Measurements from ENCODE around the gene SAFB2. TPM values are rescaled to one million over a fixed set of nuclear protein-coding genes. Genes with fewer than 3 reads are reported as not detected.
A peak's percentile ranks its signal among the peaks of the same experiment; 100 is the strongest.

Gene SAFB2
- total and polyA plus RNA-seq, 2 donors from 2014 or later: 67.1 to 113 TPM

DNA sequence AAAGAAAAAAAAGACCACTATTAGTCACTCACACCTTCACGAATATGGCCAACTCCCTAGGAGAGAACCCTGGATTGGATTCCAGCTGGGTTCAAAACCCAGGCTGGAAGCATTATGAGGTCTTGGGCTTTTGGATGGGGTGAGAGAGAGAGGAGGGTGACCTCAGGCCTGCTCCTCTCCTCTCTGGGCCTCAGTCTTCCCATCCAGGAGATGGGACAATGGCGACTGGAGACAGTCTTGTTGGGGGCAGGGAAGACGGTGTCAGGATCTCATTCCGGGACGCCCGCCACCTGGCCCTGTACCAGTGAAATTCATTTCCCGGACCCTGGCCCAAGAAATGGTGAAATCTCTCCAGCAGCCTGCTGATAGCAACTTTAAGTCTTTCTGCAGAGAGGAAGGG is 81.1 kb downstream of the SAFB2 start:
- no peak for FAIRE-seq
- DNase-seq: no peak
- H3K9ac ChIP-seq (ENCODE audit: low read length in 3 of 3): no peak overlapping the region

DNA sequence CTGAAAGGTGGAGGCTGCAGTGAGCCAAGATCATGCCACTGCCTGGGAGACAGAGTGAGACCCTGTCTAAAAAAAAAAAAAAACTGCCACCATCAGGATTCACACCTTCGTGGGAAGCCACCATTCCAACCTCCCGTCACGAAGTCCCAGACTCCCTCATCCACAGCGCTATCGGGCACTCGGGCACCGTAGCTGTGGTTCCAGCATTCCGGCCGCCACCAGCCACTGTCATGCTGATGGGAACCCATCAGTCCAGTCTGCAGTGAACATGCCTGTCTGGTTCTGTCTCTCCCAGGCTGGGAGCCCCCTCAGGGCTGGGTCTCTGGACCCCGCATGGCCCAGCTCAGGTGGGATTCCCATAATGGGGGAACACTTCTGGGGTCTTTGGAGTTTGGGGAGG is 82.4 kb downstream of the SAFB2 start:
- H3K4me3 ChIP-seq (ENCODE audit: low read length in 3 of 3): no peak overlapping the region
- peaks cover 0 to 3% (median 0%) of the 10 kb centered on the region in 3 donors for H3K9me3 ChIP-seq (ENCODE audit: control insufficient read depth in 2 of 3, insufficient read depth in 1 of 3, low read length in 3 of 3)
- TF ChIP-seq, protein P1, sequence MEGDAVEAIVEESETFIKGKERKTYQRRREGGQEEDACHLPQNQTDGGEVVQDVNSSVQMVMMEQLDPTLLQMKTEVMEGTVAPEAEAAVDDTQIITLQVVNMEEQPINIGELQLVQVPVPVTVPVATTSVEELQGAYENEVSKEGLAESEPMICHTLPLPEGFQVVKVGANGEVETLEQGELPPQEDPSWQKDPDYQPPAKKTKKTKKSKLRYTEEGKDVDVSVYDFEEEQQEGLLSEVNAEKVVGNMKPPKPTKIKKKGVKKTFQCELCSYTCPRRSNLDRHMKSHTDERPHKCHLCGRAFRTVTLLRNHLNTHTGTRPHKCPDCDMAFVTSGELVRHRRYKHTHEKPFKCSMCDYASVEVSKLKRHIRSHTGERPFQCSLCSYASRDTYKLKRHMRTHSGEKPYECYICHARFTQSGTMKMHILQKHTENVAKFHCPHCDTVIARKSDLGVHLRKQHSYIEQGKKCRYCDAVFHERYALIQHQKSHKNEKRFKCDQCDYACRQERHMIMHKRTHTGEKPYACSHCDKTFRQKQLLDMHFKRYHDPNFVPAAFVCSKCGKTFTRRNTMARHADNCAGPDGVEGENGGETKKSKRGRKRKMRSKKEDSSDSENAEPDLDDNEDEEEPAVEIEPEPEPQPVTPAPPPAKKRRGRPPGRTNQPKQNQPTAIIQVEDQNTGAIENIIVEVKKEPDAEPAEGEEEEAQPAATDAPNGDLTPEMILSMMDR (IDR thresholded peaks at IDR 0.05; ENCODE audit: borderline replicate concordance, extremely low read depth, insufficient read depth): no peak
- H3K36me3 ChIP-seq (ENCODE audit: control insufficient read depth in 2 of 3, insufficient read depth in 3 of 3, low read length in 3 of 3): no peaks in the 10 kb centered on the region
- peaks cover 0 to 16% (median 6%) of the 10 kb centered on the region in 3 donors for H3K4me1 ChIP-seq (ENCODE audit: control insufficient read depth in 2 of 3, insufficient read depth in 2 of 3, low read depth in 1 of 3, low read length in 3 of 3)
- no peak overlapping the region for H3K27ac ChIP-seq (ENCODE audit: low read depth in 2 of 2, low read length in 2 of 2)
- no peak overlapping the region for H3K9ac ChIP-seq (ENCODE audit: low read length in 3 of 3)
- H3K27me3 ChIP-seq (ENCODE audit: control insufficient read depth, insufficient read depth, low read length): no peaks in the 10 kb centered on the region
- no peak for FAIRE-seq
- intact Hi-C loops (cut with DNase I): no loop called here
- DNase-seq: no peak

More for the DNA sequence above, 81.1 kb downstream of the SAFB2 start:
- Histone ChIP-seq H3K27ac (ENCODE audit: low read depth in 2 of 2, low read length in 2 of 2) (no peak overlapping the region), H3K4me3 (ENCODE audit: low read length in 3 of 3) (no peak overlapping the region), H3K36me3 (ENCODE audit: control insufficient read depth in 2 of 3, insufficient read depth in 3 of 3, low read length in 3 of 3) (no peaks in the 10 kb centered on the region), H3K27me3 (ENCODE audit: control insufficient read depth, insufficient read depth, low read length) (no peaks in the 10 kb centered on the region), H3K4me1 (ENCODE audit: control insufficient read depth in 2 of 3, insufficient read depth in 2 of 3, low read depth in 1 of 3, low read length in 3 of 3) (peaks cover 0 to 11% (median 0%) of the 10 kb centered on the region in 3 donors), H3K9me3 (ENCODE audit: control insufficient read depth in 2 of 3, insufficient read depth in 1 of 3, low read length in 3 of 3) (no peaks in the 10 kb centered on the region)
- intact Hi-C loops (cut with DNase I): no loop called here
- TF ChIP-seq, protein P1 (IDR thresholded peaks at IDR 0.05; ENCODE audit: borderline replicate concordance, extremely low read depth, insufficient read depth): no peak

DNA sequence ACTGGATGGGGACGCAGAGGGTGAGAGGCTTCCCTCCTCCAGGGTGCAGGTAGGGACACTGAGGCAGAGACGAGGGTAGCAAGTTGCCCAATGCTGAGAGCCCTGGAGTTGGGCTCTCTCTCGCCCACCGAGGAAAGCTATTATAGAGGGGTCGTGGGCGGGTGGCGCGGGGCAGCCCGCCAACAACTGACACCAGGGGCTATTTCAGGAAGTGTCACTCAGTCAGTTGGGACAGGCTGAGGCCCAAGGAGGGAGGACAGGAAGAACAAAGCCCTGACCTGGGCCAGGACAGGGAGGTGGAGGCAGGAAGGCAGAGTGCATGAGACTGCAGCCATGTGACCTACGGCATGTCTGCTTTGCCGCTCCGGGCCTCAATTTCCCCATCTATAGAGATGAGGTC is 84.7 kb downstream of the SAFB2 start:
- Histone ChIP-seq H3K9ac (ENCODE audit: low read length in 3 of 3) (no peak overlapping the region), H3K27me3 (ENCODE audit: control insufficient read depth, insufficient read depth, low read length) (no peaks in the 10 kb centered on the region), H3K9me3 (ENCODE audit: control insufficient read depth in 2 of 3, insufficient read depth in 1 of 3, low read length in 3 of 3) (peaks cover 0 to 13% (median 2%) of the 10 kb centered on the region in 3 donors), H3K4me1 (ENCODE audit: control insufficient read depth in 2 of 3, insufficient read depth in 2 of 3, low read depth in 1 of 3, low read length in 3 of 3) (peaks cover 0 to 16% (median 6%) of the 10 kb centered on the region in 3 donors), H3K4me3 (ENCODE audit: low read length in 3 of 3) (no peak overlapping the region), H3K36me3 (ENCODE audit: control insufficient read depth in 2 of 3, insufficient read depth in 3 of 3, low read length in 3 of 3) (no peaks in the 10 kb centered on the region), H3K27ac (ENCODE audit: low read depth in 2 of 2, low read length in 2 of 2) (peak overlapping the region; percentile 43 to 65)
- TF ChIP-seq, protein P1 (IDR thresholded peaks at IDR 0.05; ENCODE audit: borderline replicate concordance, extremely low read depth, insufficient read depth): no peak
- intact Hi-C loops (cut with DNase I): no loop called here
- DNase-seq (no peak), FAIRE-seq (no peak)

Other genes with a start within 250 kb of the SAFB2 start
- not detected for gene ZNRF4, start 167.4 kb downstream of the SAFB2 start, total RNA-seq
- gene ZNRF4, start 167.4 kb downstream of the SAFB2 start, polyA plus RNA-seq (ENCODE audit: insufficient read depth, low read depth, low replicate concordance): not detected
- gene TINCR, start 54.8 kb downstream of the SAFB2 start, total RNA-seq: 0.94 TPM
- 2.2 TPM for gene TINCR, start 54.8 kb downstream of the SAFB2 start, polyA plus RNA-seq (ENCODE audit: insufficient read depth, low read depth, low replicate concordance)
- 88.6 TPM for gene SAFB, start 307 bp upstream of the SAFB2 start, total RNA-seq
- gene SAFB, start 307 bp upstream of the SAFB2 start, polyA plus RNA-seq (ENCODE audit: insufficient read depth, low read depth, low replicate concordance): 35.0 TPM
- 74.6 TPM for gene MICOS13, start 57.7 kb upstream of the SAFB2 start, total RNA-seq
- 244 TPM for gene MICOS13, start 57.7 kb upstream of the SAFB2 start, polyA plus RNA-seq (ENCODE audit: insufficient read depth, low read depth, low replicate concordance)
- 7.8 TPM for gene HSD11B1L, start 58.3 kb upstream of the SAFB2 start, total RNA-seq
- gene HSD11B1L, start 58.3 kb upstream of the SAFB2 start, polyA plus RNA-seq (ENCODE audit: insufficient read depth, low read depth, low replicate concordance): 29.9 TPM
- 564 TPM for gene RPL36, start 67.5 kb upstream of the SAFB2 start, total RNA-seq
- 1,593 TPM for gene RPL36, start 67.5 kb upstream of the SAFB2 start, polyA plus RNA-seq (ENCODE audit: insufficient read depth, low read depth, low replicate concordance)
- 67.1 TPM for gene LONP1, start 97.4 kb upstream of the SAFB2 start, total RNA-seq
- gene LONP1, start 97.4 kb upstream of the SAFB2 start, polyA plus RNA-seq (ENCODE audit: insufficient read depth, low read depth, low replicate concordance): 71.5 TPM
- gene CATSPERD, start 97.9 kb upstream of the SAFB2 start, total RNA-seq: not detected
- gene CATSPERD, start 97.9 kb upstream of the SAFB2 start, polyA plus RNA-seq (ENCODE audit: insufficient read depth, low read depth, low replicate concordance): not detected
- 4.2 TPM for gene PRR22, start 162.0 kb upstream of the SAFB2 start, total RNA-seq
- 4.1 TPM for gene PRR22, start 162.0 kb upstream of the SAFB2 start, polyA plus RNA-seq (ENCODE audit: insufficient read depth, low read depth, low replicate concordance)
- gene DUS3L, start 168.4 kb upstream of the SAFB2 start, total RNA-seq: 37.6 TPM
- gene DUS3L, start 168.4 kb upstream of the SAFB2 start, polyA plus RNA-seq (ENCODE audit: insufficient read depth, low read depth, low replicate concordance): 18.1 TPM
- 3.5 TPM for gene NRTN, start 182.3 kb upstream of the SAFB2 start, total RNA-seq
- 5.8 TPM for gene NRTN, start 182.3 kb upstream of the SAFB2 start, polyA plus RNA-seq (ENCODE audit: insufficient read depth, low read depth, low replicate concordance)
- 13.0 TPM for gene FUT6, start 216.9 kb upstream of the SAFB2 start, total RNA-seq
- gene FUT6, start 216.9 kb upstream of the SAFB2 start, polyA plus RNA-seq (ENCODE audit: insufficient read depth, low read depth, low replicate concordance): 58.4 TPM
- gene FUT3, start 228.7 kb upstream of the SAFB2 start, total RNA-seq: 3.0 TPM
- 6.5 TPM for gene FUT3, start 228.7 kb upstream of the SAFB2 start, polyA plus RNA-seq (ENCODE audit: insufficient read depth, low read depth, low replicate concordance)
- gene FUT5, start 247.8 kb upstream of the SAFB2 start, total RNA-seq: 0.22 TPM
- not detected for gene FUT5, start 247.8 kb upstream of the SAFB2 start, polyA plus RNA-seq (ENCODE audit: insufficient read depth, low read depth, low replicate concordance)

All from kidney (tissue), 14 donors.